ENCODE results near the gene SLC12A8. TPM values are rescaled to one million over a fixed set of nuclear protein-coding genes. Genes with fewer than 3 reads are reported as not detected.

SLC12A8 gene
- total RNA-seq, 1 donor from 2014 or later = 0.20 TPM

DNA sequence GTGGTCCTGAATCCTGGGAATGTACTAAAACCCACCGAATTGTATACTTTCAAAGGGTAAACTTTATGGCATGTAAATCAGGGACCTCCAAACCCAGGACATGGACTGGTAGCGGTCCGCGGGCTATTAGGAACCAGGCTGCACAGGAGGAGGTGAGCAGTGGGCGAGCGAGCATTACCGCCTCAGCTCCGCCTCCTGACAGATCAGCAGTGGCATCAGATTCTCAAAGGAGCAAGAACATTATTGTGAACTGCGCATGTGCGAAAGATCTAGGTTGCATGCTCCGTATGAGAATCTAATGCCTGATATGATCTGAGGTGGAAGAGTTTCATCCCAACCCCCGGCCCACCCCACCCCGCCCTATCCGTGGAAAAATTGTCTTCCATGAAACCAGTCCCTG, 178.9 kb downstream of the SLC12A8 start:
- no peak for DNase-seq (ENCODE audit: low read depth, low spot score)

- no peak for DNase-seq (ENCODE audit: low read depth, low spot score)
These were observed 179.4 kb downstream of the SLC12A8 start for GRCh38 chr3:125033135-125033534.

DNA sequence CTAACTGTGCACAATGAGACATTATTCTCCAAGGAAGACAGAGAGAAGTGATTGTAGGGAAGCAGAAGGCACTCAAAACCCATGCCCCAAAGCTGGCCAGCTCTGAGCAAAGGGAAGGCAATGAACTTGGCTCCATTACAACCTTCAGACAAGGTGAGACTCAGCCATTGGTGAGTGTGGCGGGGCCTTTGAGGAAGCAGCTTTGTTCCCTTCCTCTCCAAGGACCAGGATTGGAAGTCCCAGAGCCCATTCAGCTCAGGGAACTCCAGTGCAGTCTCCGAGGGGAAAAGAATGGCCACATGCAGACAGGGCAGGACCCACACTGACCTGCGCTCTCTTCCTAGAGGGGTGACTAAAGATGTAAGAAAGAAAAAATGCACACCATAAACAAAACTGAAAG, 179.9 kb downstream of the SLC12A8 start:
- no peak for DNase-seq (ENCODE audit: low read depth, low spot score)

Other genes with a start within 250 kb of the SLC12A8 start
- gene HEG1, start 156.8 kb downstream of the SLC12A8 start, total RNA-seq = 54.2 and 100 TPM in 2 replicates
- 24.1 and 36.6 TPM in 2 replicates for gene ZNF148, start 162.6 kb upstream of the SLC12A8 start, total RNA-seq

All from pulmonary artery endothelial cell (primary cell).